Suprapubic skin (tissue), 4 donors: ENCODE measurements around the gene ARHGAP31. TPM values are rescaled to one million over a fixed set of nuclear protein-coding genes. Genes with fewer than 3 reads are reported as not detected.

ENCODE experiments used
- DNase-seq, 2 donors: peaks; one replicate each; pipeline ENCODE4 v3.0.0-alpha.2; 2019; ENCODE audit warnings: low spot score in 2 of 2
- H3K27ac ChIP-seq: fragments of 200-600 bp; sonication (generic); one replicate; pipeline ENCODE4 v1.5.1; 2019
- H3K27me3 ChIP-seq: fragments of 200-600 bp; sonication (generic); one replicate; pipeline ENCODE4 v1.5.1; 2019
- H3K36me3 ChIP-seq: fragments of 200-600 bp; sonication (generic); one replicate; pipeline ENCODE4 v1.5.1; 2019
- H3K4me1 ChIP-seq: fragments of 200-600 bp; sonication (generic); one replicate; pipeline ENCODE4 v1.5.1; 2019
- H3K4me3 ChIP-seq: fragments of 200-600 bp; sonication (generic); one replicate; pipeline ENCODE4 v1.5.1; 2019; ENCODE audit warnings: mild to moderate bottlenecking
- H3K9me3 ChIP-seq: fragments of 200-600 bp; sonication (generic); one replicate; pipeline ENCODE4 v1.5.1; 2019
- EP300 ChIP-seq: sonication (generic); formaldehyde crosslinking; IDR thresholded peaks from one replicate; pipeline ENCODE4 v1.6.1; 2017; ENCODE audit warnings: antibody characterized with exemption
- POLR2A ChIP-seq, 2 donors: fragments of 450-650 bp; IDR thresholded peaks; one replicate each; pipeline ENCODE4 v1.6.1; 2017; ENCODE audit warnings: antibody characterized with exemption in 2 of 2, mild to moderate bottlenecking in 2 of 2, moderate library complexity in 2 of 2
- POLR2AphosphoS5 ChIP-seq, 3 donors: sonication (generic); formaldehyde crosslinking; IDR thresholded peaks; one replicate each; pipeline ENCODE4 v1.6.1; 2017; ENCODE audit warnings: antibody characterized with exemption in 3 of 3
- WGBS: methylation state at CpG from one replicate; pipeline ENCODE4 v1.1.5; 2018; 5-methylcytosine and 5-hydroxymethylcytosine counted together
- total RNA-seq, 4 donors: library from RNA; depleted of rRNA; stranded (reverse); fragments of >200 nt; gene quantifications; one replicate each; pipeline ENCODE4 v1.1.0, GENCODE V29; 2016
- TF ChIP-seq, protein P1 (sequence below), 2 donors: fragments of 200-600 bp in 1 of 2; fragments of 450-650 bp in 1 of 2; sonication (generic) in 1 of 2; IDR thresholded peaks; one replicate each; pipeline ENCODE4 v1.5.1; 2016 to 2019; ENCODE audit warnings: antibody characterized with exemption in 2 of 2, mild to moderate bottlenecking in 1 of 2, moderate library complexity in 1 of 2

ARHGAP31 gene
- total RNA-seq, 4 donors from 2014 or later = 15.8 to 26.6 (median 21.7) TPM

DNA sequence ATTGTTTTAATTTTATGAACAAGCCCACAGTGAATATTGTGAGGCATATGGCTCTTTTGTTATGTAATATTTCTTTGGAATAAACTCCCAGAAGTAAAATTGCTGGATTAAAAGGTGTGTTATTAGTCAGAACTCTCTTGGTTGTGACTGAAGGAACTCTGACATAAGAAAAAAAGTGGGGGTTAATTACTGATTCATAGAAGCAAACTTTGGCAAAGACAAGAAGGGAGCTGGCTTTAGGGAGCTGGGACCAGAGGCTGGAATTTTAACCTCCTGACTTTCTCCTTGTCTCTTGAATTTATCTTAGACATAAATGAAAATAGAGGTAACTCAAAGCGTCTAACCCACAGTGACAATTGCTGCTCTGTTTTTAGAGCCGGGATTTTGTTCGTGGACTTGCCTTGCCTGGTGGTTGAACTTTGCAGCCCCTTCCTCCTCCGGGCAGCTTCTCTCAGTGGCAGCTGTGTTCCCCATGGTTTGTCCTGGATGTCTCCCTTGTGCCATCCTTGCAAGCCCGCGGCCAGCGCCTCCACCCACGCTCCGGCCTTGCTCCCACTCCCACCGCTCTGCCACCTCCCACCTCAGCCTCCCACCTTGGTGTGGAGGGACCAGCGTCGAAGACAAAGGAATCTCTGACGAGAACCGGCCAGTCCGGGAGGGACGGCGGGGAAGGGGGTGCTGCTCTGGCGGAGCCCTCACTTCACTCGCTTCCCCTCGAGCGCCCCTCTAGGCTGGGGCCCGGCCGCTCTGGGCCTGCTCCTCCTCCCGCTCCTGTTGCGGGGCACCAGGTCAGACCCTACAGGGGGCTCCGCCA is 28.0 kb downstream of the ARHGAP31 start:
- Histone ChIP-seq H3K9me3 (no peaks in the 10 kb centered on the region), H3K27ac (peak overlapping the region; percentile 75), H3K36me3 (no peaks in the 10 kb centered on the region), H3K27me3 (no peaks in the 10 kb centered on the region), H3K4me1 (peaks cover 17% of the 10 kb centered on the region), H3K4me3 (peak overlapping the region; percentile 50)
- 4% methylated on average over 13 of the region's 26 CpGs for WGBS
- no peak for DNase-seq
- TF ChIP-seq POLR2A (IDR thresholded peaks at IDR 0.05) = no peak
- TF ChIP-seq, protein P1, sequence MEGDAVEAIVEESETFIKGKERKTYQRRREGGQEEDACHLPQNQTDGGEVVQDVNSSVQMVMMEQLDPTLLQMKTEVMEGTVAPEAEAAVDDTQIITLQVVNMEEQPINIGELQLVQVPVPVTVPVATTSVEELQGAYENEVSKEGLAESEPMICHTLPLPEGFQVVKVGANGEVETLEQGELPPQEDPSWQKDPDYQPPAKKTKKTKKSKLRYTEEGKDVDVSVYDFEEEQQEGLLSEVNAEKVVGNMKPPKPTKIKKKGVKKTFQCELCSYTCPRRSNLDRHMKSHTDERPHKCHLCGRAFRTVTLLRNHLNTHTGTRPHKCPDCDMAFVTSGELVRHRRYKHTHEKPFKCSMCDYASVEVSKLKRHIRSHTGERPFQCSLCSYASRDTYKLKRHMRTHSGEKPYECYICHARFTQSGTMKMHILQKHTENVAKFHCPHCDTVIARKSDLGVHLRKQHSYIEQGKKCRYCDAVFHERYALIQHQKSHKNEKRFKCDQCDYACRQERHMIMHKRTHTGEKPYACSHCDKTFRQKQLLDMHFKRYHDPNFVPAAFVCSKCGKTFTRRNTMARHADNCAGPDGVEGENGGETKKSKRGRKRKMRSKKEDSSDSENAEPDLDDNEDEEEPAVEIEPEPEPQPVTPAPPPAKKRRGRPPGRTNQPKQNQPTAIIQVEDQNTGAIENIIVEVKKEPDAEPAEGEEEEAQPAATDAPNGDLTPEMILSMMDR (IDR thresholded peaks at IDR 0.05) = no peak
- no peak for TF ChIP-seq POLR2AphosphoS5 (IDR thresholded peaks at IDR 0.05)

DNA sequence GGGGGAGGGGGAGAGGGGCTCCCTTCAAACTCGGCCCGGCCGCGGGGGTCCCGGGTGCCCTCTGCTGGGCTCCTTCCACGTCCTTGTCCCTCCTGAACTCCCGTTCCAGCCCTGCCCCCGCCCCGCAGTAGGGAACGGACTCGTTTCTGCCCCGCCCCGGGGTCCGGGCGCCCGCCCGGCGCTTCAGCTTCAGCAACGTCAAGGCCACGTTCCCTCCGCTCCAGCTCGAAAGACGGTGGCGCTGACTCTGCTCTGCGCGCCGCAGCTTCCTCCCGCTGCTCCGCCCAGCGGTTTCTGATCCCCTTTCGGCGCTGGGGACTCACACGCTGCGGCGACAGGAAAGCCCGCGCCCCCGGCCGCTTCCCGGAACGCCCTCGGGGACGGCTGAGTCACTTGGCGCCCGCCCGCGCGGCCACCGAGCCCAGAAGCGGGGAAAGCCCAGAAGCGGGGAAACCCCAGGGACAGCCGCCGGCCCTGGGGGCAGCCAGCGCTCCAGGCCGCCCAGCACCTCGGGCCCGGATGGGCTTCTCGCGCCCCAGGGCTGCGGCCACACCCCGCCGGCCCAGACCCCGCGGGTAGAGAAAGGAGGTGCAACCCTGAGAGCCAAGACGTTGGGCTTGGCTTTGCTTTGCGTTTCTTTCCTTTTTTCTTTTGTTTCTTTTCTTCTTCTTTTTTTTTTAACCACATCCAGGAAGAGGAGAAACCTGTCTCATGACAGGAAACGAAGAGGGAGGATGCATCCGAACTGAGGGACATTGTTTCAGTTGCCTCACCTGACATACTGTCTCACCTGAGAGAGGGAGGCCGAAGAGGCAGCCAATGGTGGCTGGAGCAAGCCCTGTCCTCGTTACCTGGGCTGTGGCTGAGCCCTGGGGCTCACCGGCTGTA is 28.9 kb downstream of the ARHGAP31 start:
- peak; percentile 89 to 92 for DNase-seq
- WGBS = 4% methylated on average over 34 of the region's 71 CpGs
- Histone ChIP-seq H3K4me1 (peaks cover 17% of the 10 kb centered on the region), H3K27me3 (no peaks in the 10 kb centered on the region), H3K27ac (peak overlapping the region; percentile 75), H3K4me3 (peak overlapping the region; percentile 50), H3K9me3 (no peaks in the 10 kb centered on the region), H3K36me3 (no peaks in the 10 kb centered on the region)
- TF ChIP-seq POLR2A (IDR thresholded peaks at IDR 0.05) (peak in 1 of 2 donors; percentile 71), POLR2AphosphoS5 (IDR thresholded peaks at IDR 0.05) (peak in 2 of 3 donors; percentile 81 to 85), EP300 (no peak)

DNA sequence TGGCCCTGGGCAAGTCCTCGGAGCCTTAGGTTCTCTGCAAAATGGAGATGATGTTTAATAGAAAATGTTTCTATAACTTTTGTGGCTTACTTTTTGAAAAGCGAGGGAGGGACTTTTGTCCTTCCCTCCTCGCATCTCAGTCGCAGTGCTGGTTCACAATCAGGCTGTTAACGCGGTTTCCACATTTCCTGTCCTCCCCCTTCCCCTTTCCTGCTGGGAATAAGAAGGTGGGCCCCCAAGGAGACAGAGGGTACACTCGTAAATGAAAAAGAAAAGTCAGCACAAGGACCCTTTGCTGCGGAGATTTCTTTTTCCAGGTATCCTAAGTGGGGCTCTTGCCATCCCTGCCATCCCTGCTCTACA is 29.5 kb downstream of the ARHGAP31 start:
- H3K4me3 ChIP-seq = peak overlapping the region; percentile 50
- no peak for DNase-seq
- H3K4me1 ChIP-seq = peaks cover 17% of the 10 kb centered on the region
- 59% methylated on average over 8 of the region's 8 CpGs for WGBS
- TF ChIP-seq POLR2AphosphoS5 (IDR thresholded peaks at IDR 0.05) (no peak), EP300 (no peak), POLR2A (IDR thresholded peaks at IDR 0.05) (no peak)
- TF ChIP-seq, protein P1 (IDR thresholded peaks at IDR 0.05) = no peak
- peak overlapping the region; percentile 75 for H3K27ac ChIP-seq
- H3K9me3 ChIP-seq = no peaks in the 10 kb centered on the region
- no peaks in the 10 kb centered on the region for H3K27me3 ChIP-seq
- no peaks in the 10 kb centered on the region for H3K36me3 ChIP-seq

DNA sequence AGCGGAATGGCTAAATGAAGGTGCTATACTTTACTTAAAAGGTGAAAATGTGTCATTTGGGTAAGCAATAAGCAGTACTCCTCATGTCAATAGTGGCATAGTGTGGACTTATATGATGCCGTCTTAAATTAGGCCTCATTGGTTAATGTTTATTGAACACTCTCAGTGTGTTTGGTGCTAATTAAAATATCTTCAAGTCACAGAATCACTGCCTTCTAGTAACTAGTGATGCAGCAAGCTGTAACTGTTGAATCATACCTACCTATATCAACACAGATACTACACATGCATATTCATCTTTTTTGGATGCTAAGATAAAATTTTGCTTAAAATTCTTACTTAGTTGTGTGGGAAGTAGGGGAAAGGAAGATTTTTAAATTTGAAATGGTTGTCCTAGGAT is 30.7 kb downstream of the ARHGAP31 start:
- 84% methylated on average over 2 of the region's 2 CpGs for WGBS
- H3K36me3 ChIP-seq = no peaks in the 10 kb centered on the region
- no peaks in the 10 kb centered on the region for H3K9me3 ChIP-seq
- no peak for DNase-seq
- H3K27me3 ChIP-seq = no peaks in the 10 kb centered on the region
- H3K4me1 ChIP-seq = peaks cover 17% of the 10 kb centered on the region
- no peak overlapping the region for H3K27ac ChIP-seq
- no peak overlapping the region for H3K4me3 ChIP-seq
- no peak for TF ChIP-seq POLR2AphosphoS5 (IDR thresholded peaks at IDR 0.05)
- TF ChIP-seq EP300 = no peak
- TF ChIP-seq, protein P1 (IDR thresholded peaks at IDR 0.05) = no peak
- TF ChIP-seq POLR2A (IDR thresholded peaks at IDR 0.05) = no peak

DNA sequence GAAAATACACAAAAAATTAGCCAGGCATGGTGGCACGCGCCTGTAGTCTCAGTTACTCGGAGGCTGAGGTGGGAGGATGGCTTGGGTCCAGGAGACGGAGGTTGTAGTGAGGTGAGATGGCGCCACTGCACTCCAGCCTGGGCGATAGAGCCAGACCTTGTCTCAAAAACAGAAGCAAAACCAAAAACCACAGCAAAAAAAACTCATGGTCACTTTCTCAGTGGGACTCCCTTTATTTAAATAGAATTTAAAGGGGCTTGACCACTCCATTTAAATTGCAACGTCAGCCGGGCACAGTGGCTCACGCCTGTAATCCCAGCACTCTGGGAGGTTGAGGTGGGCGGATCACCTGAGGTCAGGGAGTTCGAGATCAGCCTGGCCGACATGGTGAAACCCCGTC is 32.8 kb downstream of the ARHGAP31 start:
- Histone ChIP-seq H3K36me3 (no peaks in the 10 kb centered on the region), H3K27me3 (no peaks in the 10 kb centered on the region), H3K4me3 (no peak overlapping the region), H3K4me1 (peaks cover 14% of the 10 kb centered on the region), H3K9me3 (no peaks in the 10 kb centered on the region), H3K27ac (no peak overlapping the region)
- WGBS = 95% methylated on average over 13 of the region's 13 CpGs
- TF ChIP-seq EP300 = no peak
- no peak for TF ChIP-seq POLR2A (IDR thresholded peaks at IDR 0.05)
- no peak for TF ChIP-seq POLR2AphosphoS5 (IDR thresholded peaks at IDR 0.05)
- TF ChIP-seq, protein P1 (IDR thresholded peaks at IDR 0.05) = no peak
- no peak for DNase-seq
